ENCODE results near the gene KRT71. TPM values are rescaled to one million over a fixed set of nuclear protein-coding genes. Genes with fewer than 3 reads are reported as not detected.

KRT71 gene
- total RNA-seq, 1 experiment from 2014 or later = not detected

DNA sequence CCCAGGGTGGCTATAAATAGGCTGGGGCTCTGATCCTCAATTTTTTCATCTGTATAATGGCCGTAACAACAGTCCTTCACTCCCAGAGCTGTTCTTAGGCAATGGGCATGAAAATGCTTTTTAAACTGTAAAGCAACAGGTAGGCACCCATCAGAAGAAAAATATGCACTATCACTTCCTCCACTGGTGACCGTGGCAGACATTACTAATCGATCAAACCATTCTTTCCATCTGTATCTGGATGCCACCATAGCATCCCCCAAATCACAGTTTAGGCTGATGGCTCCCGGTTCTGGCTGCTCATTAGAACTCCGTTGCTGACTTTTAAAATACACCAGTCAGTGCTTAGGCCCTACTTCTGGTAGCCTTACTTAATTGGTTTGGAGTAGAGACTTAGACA, 11.2 kb downstream of the KRT71 start:
- Histone ChIP-seq H3K9me2 (ENCODE audit: insufficient read depth) (no peaks in the 10 kb centered on the region), H3K4me2 (ENCODE audit: low read length) (no peak overlapping the region), H3K4me3 (replicated peaks in 1 of 2; ENCODE audit: low read depth in 1 of 2, low read length in 2 of 2) (no peak overlapping the region), H3K36me3 (ENCODE audit: control insufficient read depth in 1 of 2, insufficient read depth in 2 of 2, low read length in 2 of 2) (no peaks in the 10 kb centered on the region), H3K4me1 (ENCODE audit: control insufficient read depth in 1 of 2, insufficient read depth in 2 of 2, low read length in 2 of 2) (peaks cover 13 to 21% of the 10 kb centered on the region in 2 experiments), H3K9me3 (ENCODE audit: control insufficient read depth in 1 of 2, insufficient read depth in 1 of 2, low read depth in 1 of 2, low read length in 2 of 2) (no peaks in the 10 kb centered on the region), H3K27ac (ENCODE audit: low read depth, low read length) (no peak overlapping the region), H2AFZ (ENCODE audit: low read depth, low read length, poor library complexity, severe bottlenecking) (no peak overlapping the region), H4K20me1 (ENCODE audit: insufficient read depth) (no peaks in the 10 kb centered on the region), H3K79me2 (ENCODE audit: insufficient read depth, low read length) (no peaks in the 10 kb centered on the region), H3K27me3 (ENCODE audit: insufficient read depth, low read length) (no peaks in the 10 kb centered on the region), H3K9ac (ENCODE audit: low read length) (no peak overlapping the region)
- ChIA-PET POLR2A (no interaction called here), CTCF (no interaction called here), RAD21 (ENCODE audit: low non-redundant PET in 1 of 2, low total read pairs in 2 of 2, uncharacterized antibody in 2 of 2, unreplicated experiment in 2 of 2) (no interaction called here)
- no peak for ATAC-seq
- BruUV-seq (replicated peaks) = no TSS peak
- no peak for DNase-seq (ENCODE audit: low read depth, low spot score)
- TF ChIP-seq FOSL1 (IDR thresholded peaks at IDR 0.05; ENCODE audit: low read depth) (no peak), RAD21 (IDR thresholded peaks at IDR 0.05; ENCODE audit: low read depth) (no peak), SIN3A (IDR thresholded peaks at IDR 0.05; ENCODE audit: low read depth) (no peak), EGR1 (IDR thresholded peaks at IDR 0.05; ENCODE audit: low read depth) (no peak)
- intact Hi-C loops (cut with micrococcal nuclease) = no loop called here

DNA sequence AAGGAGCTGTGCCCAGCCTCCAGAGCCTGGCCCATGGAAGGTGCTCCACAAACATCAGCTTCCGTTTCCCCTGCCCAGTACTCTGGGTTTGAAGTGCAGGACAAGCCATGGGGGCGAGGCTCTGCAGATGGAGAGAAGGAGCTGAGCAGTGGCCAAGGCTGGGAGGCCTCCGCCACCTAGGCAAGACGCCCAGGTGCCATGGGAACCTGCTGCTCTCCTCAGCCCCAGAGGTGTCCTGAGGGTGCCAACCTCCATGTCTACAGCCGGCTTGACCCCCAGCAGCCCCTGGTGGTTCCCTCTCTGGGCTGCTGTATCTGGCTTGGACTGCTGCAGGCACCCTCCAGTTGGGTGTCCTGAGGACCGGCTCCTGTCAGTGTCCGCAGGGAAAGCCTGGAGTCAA, 12.4 kb downstream of the KRT71 start:
- ChIA-PET CTCF (no interaction called here), RAD21 (ENCODE audit: low non-redundant PET in 1 of 2, low total read pairs in 2 of 2, uncharacterized antibody in 2 of 2, unreplicated experiment in 2 of 2) (no interaction called here), POLR2A (no interaction called here)
- no peaks in the 10 kb centered on the region for H3K27me3 ChIP-seq (ENCODE audit: insufficient read depth, low read length)
- BruUV-seq (replicated peaks) = no TSS peak
- no peak for DNase-seq (ENCODE audit: low read depth, low spot score)
- H3K79me2 ChIP-seq (ENCODE audit: insufficient read depth, low read length) = no peaks in the 10 kb centered on the region
- no peak overlapping the region for H3K27ac ChIP-seq (ENCODE audit: low read depth, low read length)
- no peaks in the 10 kb centered on the region for H3K9me2 ChIP-seq (ENCODE audit: insufficient read depth)
- no peak overlapping the region for H3K4me2 ChIP-seq (ENCODE audit: low read length)
- intact Hi-C loops (cut with micrococcal nuclease) = no loop called here
- no peak for ATAC-seq
- no peaks in the 10 kb centered on the region for H3K9me3 ChIP-seq (ENCODE audit: control insufficient read depth in 1 of 2, insufficient read depth in 1 of 2, low read depth in 1 of 2, low read length in 2 of 2)
- no peaks in the 10 kb centered on the region for H4K20me1 ChIP-seq (ENCODE audit: insufficient read depth)
- no peak for TF ChIP-seq SP1 (IDR thresholded peaks at IDR 0.05; ENCODE audit: low read depth)
- no peak for TF ChIP-seq TCF7L2 (IDR thresholded peaks at IDR 0.05; ENCODE audit: borderline replicate concordance, extremely low read depth, insufficient read depth, insufficient read length)
- TF ChIP-seq CBX3 (IDR thresholded peaks at IDR 0.05; ENCODE audit: low read depth) = no peak
- no peak for TF ChIP-seq ELF1 (IDR thresholded peaks at IDR 0.05; ENCODE audit: borderline replicate concordance, low read depth)
- no peak for TF ChIP-seq RAD21 (IDR thresholded peaks at IDR 0.05; ENCODE audit: low read depth)
- TF ChIP-seq, protein P1, sequence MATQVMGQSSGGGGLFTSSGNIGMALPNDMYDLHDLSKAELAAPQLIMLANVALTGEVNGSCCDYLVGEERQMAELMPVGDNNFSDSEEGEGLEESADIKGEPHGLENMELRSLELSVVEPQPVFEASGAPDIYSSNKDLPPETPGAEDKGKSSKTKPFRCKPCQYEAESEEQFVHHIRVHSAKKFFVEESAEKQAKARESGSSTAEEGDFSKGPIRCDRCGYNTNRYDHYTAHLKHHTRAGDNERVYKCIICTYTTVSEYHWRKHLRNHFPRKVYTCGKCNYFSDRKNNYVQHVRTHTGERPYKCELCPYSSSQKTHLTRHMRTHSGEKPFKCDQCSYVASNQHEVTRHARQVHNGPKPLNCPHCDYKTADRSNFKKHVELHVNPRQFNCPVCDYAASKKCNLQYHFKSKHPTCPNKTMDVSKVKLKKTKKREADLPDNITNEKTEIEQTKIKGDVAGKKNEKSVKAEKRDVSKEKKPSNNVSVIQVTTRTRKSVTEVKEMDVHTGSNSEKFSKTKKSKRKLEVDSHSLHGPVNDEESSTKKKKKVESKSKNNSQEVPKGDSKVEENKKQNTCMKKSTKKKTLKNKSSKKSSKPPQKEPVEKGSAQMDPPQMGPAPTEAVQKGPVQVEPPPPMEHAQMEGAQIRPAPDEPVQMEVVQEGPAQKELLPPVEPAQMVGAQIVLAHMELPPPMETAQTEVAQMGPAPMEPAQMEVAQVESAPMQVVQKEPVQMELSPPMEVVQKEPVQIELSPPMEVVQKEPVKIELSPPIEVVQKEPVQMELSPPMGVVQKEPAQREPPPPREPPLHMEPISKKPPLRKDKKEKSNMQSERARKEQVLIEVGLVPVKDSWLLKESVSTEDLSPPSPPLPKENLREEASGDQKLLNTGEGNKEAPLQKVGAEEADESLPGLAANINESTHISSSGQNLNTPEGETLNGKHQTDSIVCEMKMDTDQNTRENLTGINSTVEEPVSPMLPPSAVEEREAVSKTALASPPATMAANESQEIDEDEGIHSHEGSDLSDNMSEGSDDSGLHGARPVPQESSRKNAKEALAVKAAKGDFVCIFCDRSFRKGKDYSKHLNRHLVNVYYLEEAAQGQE (IDR thresholded peaks at IDR 0.05; ENCODE audit: low read depth) = no peak
- no peak for TF ChIP-seq SRF (IDR thresholded peaks at IDR 0.05; ENCODE audit: low read depth)
- no peak for TF ChIP-seq EZH2 (IDR thresholded peaks at IDR 0.05)
- TF ChIP-seq ZBTB33 (IDR thresholded peaks at IDR 0.05; ENCODE audit: extremely low read depth, insufficient replicate concordance, low read length) = no peak
- no peak for TF ChIP-seq ZNF274 (IDR thresholded peaks at IDR 0.05; ENCODE audit: low read depth, low read length)
- TF ChIP-seq YY1 (IDR thresholded peaks at IDR 0.05; ENCODE audit: extremely low read depth, insufficient replicate concordance, low read depth, low read length) = no peak
- no peak for TF ChIP-seq EGR1 (IDR thresholded peaks at IDR 0.05; ENCODE audit: low read depth)
- TF ChIP-seq, protein P2, sequence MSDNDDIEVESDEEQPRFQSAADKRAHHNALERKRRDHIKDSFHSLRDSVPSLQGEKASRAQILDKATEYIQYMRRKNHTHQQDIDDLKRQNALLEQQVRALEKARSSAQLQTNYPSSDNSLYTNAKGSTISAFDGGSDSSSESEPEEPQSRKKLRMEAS (IDR thresholded peaks at IDR 0.05) = no peak
- no peak overlapping the region for H3K9ac ChIP-seq (ENCODE audit: low read length)
- no peaks in the 10 kb centered on the region for H3K36me3 ChIP-seq (ENCODE audit: control insufficient read depth in 1 of 2, insufficient read depth in 2 of 2, low read length in 2 of 2)
- no peak overlapping the region for H2AFZ ChIP-seq (ENCODE audit: low read depth, low read length, poor library complexity, severe bottlenecking)
- peaks cover 13 to 21% of the 10 kb centered on the region in 2 experiments for H3K4me1 ChIP-seq (ENCODE audit: control insufficient read depth in 1 of 2, insufficient read depth in 2 of 2, low read length in 2 of 2)
- no peak overlapping the region for H3K4me3 ChIP-seq (replicated peaks in 1 of 2; ENCODE audit: low read depth in 1 of 2, low read length in 2 of 2)
